ENCODE measurements around the gene RASA4B.
"Not testable (repeated sequence)": the region's sequence is repeated elsewhere in the genome, so short reads cannot be mapped to it uniquely, and the experiment has no call there.

DNA sequence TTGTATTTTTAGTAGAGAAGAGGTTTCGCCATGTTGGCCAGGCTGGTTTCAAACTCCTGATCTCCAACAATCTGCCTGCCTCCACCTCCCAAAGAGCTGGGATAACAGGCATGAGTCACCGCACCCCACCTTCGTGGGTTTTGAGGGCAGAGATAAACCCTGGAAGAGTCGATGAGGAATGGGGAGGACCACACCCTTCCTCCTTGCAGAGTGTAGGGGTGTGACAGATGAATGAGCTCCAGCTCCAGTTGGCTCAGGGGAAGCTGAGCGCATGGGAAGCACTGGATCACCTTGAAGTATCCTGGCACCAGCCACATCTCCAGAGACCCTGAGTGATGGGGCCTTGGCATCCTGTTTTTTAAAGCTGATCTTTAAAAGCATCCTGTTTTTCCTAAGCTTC lies 33.3 kb downstream of the RASA4B start:
- not testable (repeated sequence) for TF ChIP-seq BHLHE40 (IDR thresholded peaks at IDR 0.05; ENCODE audit: low read depth, low read length); MXI1 (IDR thresholded peaks at IDR 0.05; ENCODE audit: borderline replicate concordance, low read depth, low read length); CEBPB (IDR thresholded peaks at IDR 0.05; ENCODE audit: low read depth, low read length); CHD1 (IDR thresholded peaks at IDR 0.05; ENCODE audit: low read depth, low read length); POLR2A (IDR thresholded peaks at IDR 0.05; ENCODE audit: low read depth, low read length); SMC3 (IDR thresholded peaks at IDR 0.05; ENCODE audit: low read depth, low read length); MAZ (IDR thresholded peaks at IDR 0.05; ENCODE audit: borderline replicate concordance, low read depth, low read length); RAD21 (IDR thresholded peaks at IDR 0.05; ENCODE audit: low read length)
- TF ChIP-seq, protein P1, sequence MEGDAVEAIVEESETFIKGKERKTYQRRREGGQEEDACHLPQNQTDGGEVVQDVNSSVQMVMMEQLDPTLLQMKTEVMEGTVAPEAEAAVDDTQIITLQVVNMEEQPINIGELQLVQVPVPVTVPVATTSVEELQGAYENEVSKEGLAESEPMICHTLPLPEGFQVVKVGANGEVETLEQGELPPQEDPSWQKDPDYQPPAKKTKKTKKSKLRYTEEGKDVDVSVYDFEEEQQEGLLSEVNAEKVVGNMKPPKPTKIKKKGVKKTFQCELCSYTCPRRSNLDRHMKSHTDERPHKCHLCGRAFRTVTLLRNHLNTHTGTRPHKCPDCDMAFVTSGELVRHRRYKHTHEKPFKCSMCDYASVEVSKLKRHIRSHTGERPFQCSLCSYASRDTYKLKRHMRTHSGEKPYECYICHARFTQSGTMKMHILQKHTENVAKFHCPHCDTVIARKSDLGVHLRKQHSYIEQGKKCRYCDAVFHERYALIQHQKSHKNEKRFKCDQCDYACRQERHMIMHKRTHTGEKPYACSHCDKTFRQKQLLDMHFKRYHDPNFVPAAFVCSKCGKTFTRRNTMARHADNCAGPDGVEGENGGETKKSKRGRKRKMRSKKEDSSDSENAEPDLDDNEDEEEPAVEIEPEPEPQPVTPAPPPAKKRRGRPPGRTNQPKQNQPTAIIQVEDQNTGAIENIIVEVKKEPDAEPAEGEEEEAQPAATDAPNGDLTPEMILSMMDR (conservative IDR thresholded peaks at IDR 0.05; ENCODE audit: low read depth, low read length): not testable (repeated sequence)
- TF ChIP-seq, protein P2, sequence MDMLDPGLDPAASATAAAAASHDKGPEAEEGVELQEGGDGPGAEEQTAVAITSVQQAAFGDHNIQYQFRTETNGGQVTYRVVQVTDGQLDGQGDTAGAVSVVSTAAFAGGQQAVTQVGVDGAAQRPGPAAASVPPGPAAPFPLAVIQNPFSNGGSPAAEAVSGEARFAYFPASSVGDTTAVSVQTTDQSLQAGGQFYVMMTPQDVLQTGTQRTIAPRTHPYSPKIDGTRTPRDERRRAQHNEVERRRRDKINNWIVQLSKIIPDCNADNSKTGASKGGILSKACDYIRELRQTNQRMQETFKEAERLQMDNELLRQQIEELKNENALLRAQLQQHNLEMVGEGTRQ (IDR thresholded peaks at IDR 0.05; ENCODE audit: low read depth, low read length): not testable (repeated sequence)
